Natural killer cell (primary cell): ENCODE results near the gene C1QTNF9. TPM values are rescaled to one million over a fixed set of nuclear protein-coding genes. Genes with fewer than 3 reads are reported as not detected.
A peak's percentile ranks its signal among the peaks of the same experiment; 100 is the strongest.

Experiments used
- ATAC-seq, 3 donors: fragments of 150-1000 bp in 2 of 3; fragments of 200-7000 bp in 1 of 3; cut with Tn5 transposase; 1 replicate in 1 of 3; 2 replicates in 2 of 3; pipeline ENCODE4 v1.10.0; 2021; ENCODE audit warnings: mild to moderate bottlenecking in 2 of 3, moderate library complexity in 2 of 3
- DNase-seq, 2 donors: peaks; one replicate each; pipeline versions ENCODE4 v3.0.0 to v3.0.0-alpha.2; 2013 to 2021; ENCODE audit warnings: mixed read lengths in 1 of 2
- H3K27ac ChIP-seq: one replicate; pipeline ENCODE4 v1.5.1; 2013; ENCODE audit warnings: mild to moderate bottlenecking, low read length
- H3K27me3 ChIP-seq: one replicate; pipeline ENCODE4 v1.6.1; 2013; ENCODE audit warnings: low read length; ENCODE audit not compliant: control insufficient read depth, insufficient read depth
- H3K36me3 ChIP-seq: one replicate; pipeline ENCODE4 v1.6.1; 2013; ENCODE audit warnings: low read length; ENCODE audit not compliant: control insufficient read depth, insufficient read depth
- H3K4me1 ChIP-seq: one replicate; pipeline ENCODE4 v1.6.1; 2013; ENCODE audit warnings: low read length; ENCODE audit not compliant: control insufficient read depth, insufficient read depth
- H3K4me3 ChIP-seq: one replicate; pipeline ENCODE4 v1.5.1; 2013; ENCODE audit warnings: low read length
- H3K9me3 ChIP-seq: one replicate; pipeline ENCODE4 v1.6.1; 2013; ENCODE audit warnings: low read length; ENCODE audit not compliant: control insufficient read depth, insufficient read depth
- H3K27ac Mint-ChIP-seq, 2 donors: one replicate each; pipeline ENCODE4 v1.8.0; 2022; ENCODE audit warnings: mild to moderate bottlenecking in 2 of 2, mixed read lengths in 2 of 2, moderate library complexity in 1 of 2
- H3K27me3 Mint-ChIP-seq, 2 donors: one replicate each; pipeline ENCODE4 v1.8.0; 2022; ENCODE audit warnings: low read depth in 2 of 2, mixed read lengths in 2 of 2
- H3K36me3 Mint-ChIP-seq: one replicate; pipeline ENCODE4 v1.8.0; 2022; ENCODE audit warnings: mixed read lengths
- H3K4me1 Mint-ChIP-seq, 2 donors: one replicate each; pipeline ENCODE4 v1.8.0; 2022; ENCODE audit warnings: mixed read lengths in 2 of 2
- H3K4me3 Mint-ChIP-seq: one replicate; pipeline ENCODE4 v1.8.0; 2022; ENCODE audit warnings: mild to moderate bottlenecking, moderate library complexity, mixed read lengths
- H3K9me3 Mint-ChIP-seq, 2 donors: one replicate each; pipeline ENCODE4 v1.8.0; 2022; ENCODE audit warnings: mixed read lengths in 2 of 2
- WGBS: methylation state at CpG from one replicate; pipeline ENCODE4 v1.1.7; 2013; ENCODE audit warnings: missing lambda C conversion rate; ENCODE audit not compliant: insufficient coverage; 5-methylcytosine and 5-hydroxymethylcytosine counted together
- intact Hi-C: fragments of 100-400 bp; cut with micrococcal nuclease; formaldehyde crosslinking; loops from one replicate; pipeline ENCODE4 v1.14.2; 2022
- total RNA-seq, 4 donors: library from RNA; stranded (reverse); fragments of 120-200 nt in 1 of 4; gene quantifications; one replicate each; pipeline versions ENCODE4 v1.2.3 to v1.2.4, GENCODE V29; 2013 to 2022
- TF ChIP-seq, protein P1 (sequence below): fragments of 200-600 bp; IDR thresholded peaks from one replicate; pipeline ENCODE4 v1.8.0; 2022; ENCODE audit warnings: antibody characterized with exemption

C1QTNF9 gene
- total RNA-seq, 3 donors from 2014 or later (not counting 1 experiment from before 2014, with no cell fraction given): 0.25 TPM; not detected in 2

- H3K27ac Mint-ChIP-seq: peak overlapping the region; percentile 95 to 98
- Histone ChIP-seq H3K4me1 (peaks cover 83% of the 10 kb centered on the region), H3K36me3 (no peaks in the 10 kb centered on the region), H3K4me3 (no peak overlapping the region), H3K27ac (peak overlapping the region; percentile 96), H3K9me3 (peaks cover 3% of the 10 kb centered on the region), H3K27me3 (no peaks in the 10 kb centered on the region)
- intact Hi-C loops: loop anchor here (2.0 kb wide), 1 partner anchor 344 kb away; no protein-coding TSS in a partner anchor
- TF ChIP-seq, protein P1, sequence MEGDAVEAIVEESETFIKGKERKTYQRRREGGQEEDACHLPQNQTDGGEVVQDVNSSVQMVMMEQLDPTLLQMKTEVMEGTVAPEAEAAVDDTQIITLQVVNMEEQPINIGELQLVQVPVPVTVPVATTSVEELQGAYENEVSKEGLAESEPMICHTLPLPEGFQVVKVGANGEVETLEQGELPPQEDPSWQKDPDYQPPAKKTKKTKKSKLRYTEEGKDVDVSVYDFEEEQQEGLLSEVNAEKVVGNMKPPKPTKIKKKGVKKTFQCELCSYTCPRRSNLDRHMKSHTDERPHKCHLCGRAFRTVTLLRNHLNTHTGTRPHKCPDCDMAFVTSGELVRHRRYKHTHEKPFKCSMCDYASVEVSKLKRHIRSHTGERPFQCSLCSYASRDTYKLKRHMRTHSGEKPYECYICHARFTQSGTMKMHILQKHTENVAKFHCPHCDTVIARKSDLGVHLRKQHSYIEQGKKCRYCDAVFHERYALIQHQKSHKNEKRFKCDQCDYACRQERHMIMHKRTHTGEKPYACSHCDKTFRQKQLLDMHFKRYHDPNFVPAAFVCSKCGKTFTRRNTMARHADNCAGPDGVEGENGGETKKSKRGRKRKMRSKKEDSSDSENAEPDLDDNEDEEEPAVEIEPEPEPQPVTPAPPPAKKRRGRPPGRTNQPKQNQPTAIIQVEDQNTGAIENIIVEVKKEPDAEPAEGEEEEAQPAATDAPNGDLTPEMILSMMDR: no peak
- DNase-seq: no peak
- peaks cover 2 to 3% of the 10 kb centered on the region in 2 donors for H3K9me3 Mint-ChIP-seq
- H3K4me1 Mint-ChIP-seq: peaks cover 93 to 95% of the 10 kb centered on the region in 2 donors
- H3K27me3 Mint-ChIP-seq: peaks cover 3 to 8% of the 10 kb centered on the region in 2 donors
- peaks cover 8% of the 10 kb centered on the region for H3K36me3 Mint-ChIP-seq
- ATAC-seq: no peak
- peak overlapping the region; percentile 68 for H3K4me3 Mint-ChIP-seq
Observed at GRCh38 chr13:24275041-24275440, 34.3 kb upstream of the C1QTNF9 start.

DNA sequence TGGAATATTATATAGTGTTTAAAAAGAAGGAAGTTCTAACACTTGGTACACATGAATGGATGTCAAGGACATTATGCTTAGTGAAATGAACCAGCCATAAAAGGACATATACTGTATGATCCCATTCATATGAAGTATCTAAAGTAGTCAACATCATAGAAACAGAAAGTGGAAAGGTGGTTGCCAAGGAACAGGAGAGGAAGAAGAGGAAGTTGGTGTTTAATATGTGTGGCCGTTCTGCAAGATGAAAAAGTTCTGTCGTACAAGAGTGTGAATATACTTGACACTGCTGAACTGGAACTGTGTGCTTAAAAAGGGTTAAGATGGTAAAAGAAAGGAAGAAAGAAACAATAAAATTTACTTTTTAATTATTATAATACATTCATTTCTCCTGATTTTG lies 33.1 kb upstream of the C1QTNF9 start:
- peaks cover 91 to 92% of the 10 kb centered on the region in 2 donors for H3K4me1 Mint-ChIP-seq
- peak overlapping the region; percentile 95 to 98 for H3K27ac Mint-ChIP-seq
- Histone ChIP-seq H3K27me3 (no peaks in the 10 kb centered on the region), H3K9me3 (no peaks in the 10 kb centered on the region), H3K4me1 (peaks cover 84% of the 10 kb centered on the region), H3K4me3 (no peak overlapping the region), H3K27ac (peak overlapping the region; percentile 96), H3K36me3 (peaks cover 11% of the 10 kb centered on the region)
- ATAC-seq: peak in 2 of 3 donors; percentile 8
- no peaks in the 10 kb centered on the region for H3K27me3 Mint-ChIP-seq
- TF ChIP-seq, protein P1: no peak
- H3K4me3 Mint-ChIP-seq: peak overlapping the region; percentile 68
- no peaks in the 10 kb centered on the region for H3K9me3 Mint-ChIP-seq
- H3K36me3 Mint-ChIP-seq: no peaks in the 10 kb centered on the region
- intact Hi-C loops: no loop called here
- peak in 1 of 2 donors; percentile 75 for DNase-seq
- 0% methylated on average over 2 of the region's 2 CpGs for WGBS

DNA sequence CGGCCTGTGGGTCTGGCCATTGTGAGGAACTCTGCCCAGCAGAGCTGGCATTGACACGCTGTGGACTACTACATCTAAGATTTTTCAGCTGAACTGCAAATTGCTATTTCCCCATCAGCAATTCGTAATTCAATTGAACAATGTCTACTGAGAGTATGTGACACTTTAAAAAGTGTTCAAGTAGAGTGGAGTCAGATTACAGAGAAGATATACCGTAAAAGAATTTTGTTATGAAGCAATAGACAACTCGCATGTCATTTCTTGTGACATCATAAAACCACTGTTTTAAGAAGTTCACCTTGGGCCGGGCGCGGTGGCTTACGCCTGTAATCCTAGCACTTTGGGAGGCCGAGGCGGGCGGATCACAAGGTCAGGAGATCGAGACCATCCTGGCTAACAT lies 32.5 kb upstream of the C1QTNF9 start:
- intact Hi-C loops: no loop called here
- H3K27ac Mint-ChIP-seq: peak overlapping the region; percentile 95 to 98

More for the DNA sequence above, 32.5 kb upstream of the C1QTNF9 start:
- peak overlapping the region; percentile 68 for H3K4me3 Mint-ChIP-seq
- H3K9me3 ChIP-seq: no peaks in the 10 kb centered on the region
- no peaks in the 10 kb centered on the region for H3K36me3 Mint-ChIP-seq
- peaks cover 88 to 90% of the 10 kb centered on the region in 2 donors for H3K4me1 Mint-ChIP-seq
- DNase-seq (no peak), ATAC-seq (no peak)
- no peaks in the 10 kb centered on the region for H3K27me3 ChIP-seq
- no peaks in the 10 kb centered on the region for H3K9me3 Mint-ChIP-seq
- H3K27ac ChIP-seq: peak overlapping the region; percentile 96
- 84% methylated on average over 13 of the region's 13 CpGs for WGBS
- peaks cover 17% of the 10 kb centered on the region for H3K36me3 ChIP-seq
- H3K27me3 Mint-ChIP-seq: no peaks in the 10 kb centered on the region
- TF ChIP-seq, protein P1: no peak
- no peak overlapping the region for H3K4me3 ChIP-seq
- peaks cover 86% of the 10 kb centered on the region for H3K4me1 ChIP-seq
